ENCODE measurements around the gene LOC101059915.

Gene LOC101059915

DNA sequence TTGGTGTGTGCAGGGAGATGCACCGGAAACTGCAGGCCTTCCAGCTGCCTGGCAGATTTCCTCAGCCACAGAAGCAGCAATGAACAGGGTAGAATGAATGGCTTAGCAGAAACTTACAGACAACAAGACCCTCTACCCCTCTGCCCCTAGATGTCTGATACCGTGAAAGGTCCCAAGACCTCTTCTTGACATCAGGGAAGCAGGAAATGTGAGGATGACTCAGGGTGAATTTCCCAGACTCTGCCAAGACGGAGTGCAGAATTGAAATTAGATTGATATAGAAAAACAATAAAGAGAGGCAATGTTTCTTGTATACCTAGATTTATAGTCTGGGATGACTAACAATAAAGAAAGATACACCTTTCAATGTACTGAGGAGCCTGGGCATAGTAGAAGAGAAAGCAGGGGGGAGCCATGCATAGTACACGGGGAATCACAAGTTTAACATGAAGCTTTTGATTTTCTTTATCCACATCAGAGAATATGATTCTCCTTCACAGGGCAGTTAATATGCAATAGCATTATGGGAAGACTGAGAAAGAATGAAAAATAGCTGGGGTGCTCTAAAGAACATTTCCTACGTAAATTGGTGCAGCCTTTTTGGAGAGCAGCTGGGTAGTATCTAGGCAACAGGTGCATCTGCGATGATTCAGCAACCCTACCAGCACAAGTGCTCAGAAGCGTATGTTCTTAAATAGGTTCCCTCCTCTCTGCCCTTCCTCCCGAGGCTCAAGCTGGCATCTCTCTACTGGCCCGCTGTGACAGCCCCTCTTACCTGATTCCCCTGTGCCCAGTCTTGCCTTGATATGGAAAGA is 30.7 kb upstream of the LOC101059915 start:
- H3K4me3 ChIP-seq (ENCODE audit: low read depth in 1 of 3, low read length in 3 of 3) = no peak overlapping the region
- no peak overlapping the region for H3K27ac ChIP-seq (ENCODE audit: low read depth in 1 of 2, low read length in 2 of 2)
- H3K4me1 ChIP-seq (ENCODE audit: control insufficient read depth in 4 of 4, insufficient read depth in 4 of 4, low read length in 3 of 4) = peaks cover 0 to 7% (median 4%) of the 10 kb centered on the region in 4 donors
- H3K9ac ChIP-seq (ENCODE audit: low read depth in 1 of 2, low read length in 2 of 2) = no peak overlapping the region
- DNase-seq (ENCODE audit: low spot score) = no peak
- no peaks in the 10 kb centered on the region for H3K36me3 ChIP-seq (ENCODE audit: control insufficient read depth in 4 of 4, insufficient read depth in 3 of 4, low read depth in 1 of 4, low read length in 3 of 4)
- no peaks in the 10 kb centered on the region for H3K9me3 ChIP-seq (ENCODE audit: control insufficient read depth in 4 of 4, low read length in 3 of 4)
- 85% methylated on average over 9 of the region's 9 CpGs for WGBS
- H3K27me3 ChIP-seq (ENCODE audit: control insufficient read depth in 4 of 4, insufficient read depth in 4 of 4, low read length in 3 of 4) = no peaks in the 10 kb centered on the region
- no peak for TF ChIP-seq NR2F2 (IDR thresholded peaks at IDR 0.05)
- TF ChIP-seq RAD21 (IDR thresholded peaks at IDR 0.05) = no peak
- no peak for TF ChIP-seq FOXA2 (IDR thresholded peaks at IDR 0.05)
- TF ChIP-seq JUND (IDR thresholded peaks at IDR 0.05) = no peak
- TF ChIP-seq SP1 (IDR thresholded peaks at IDR 0.05) = no peak
- no peak for TF ChIP-seq RXRA (IDR thresholded peaks at IDR 0.05)
- TF ChIP-seq TAF1 (conservative IDR thresholded peaks at IDR 0.05) = no peak
- TF ChIP-seq, protein P1, sequence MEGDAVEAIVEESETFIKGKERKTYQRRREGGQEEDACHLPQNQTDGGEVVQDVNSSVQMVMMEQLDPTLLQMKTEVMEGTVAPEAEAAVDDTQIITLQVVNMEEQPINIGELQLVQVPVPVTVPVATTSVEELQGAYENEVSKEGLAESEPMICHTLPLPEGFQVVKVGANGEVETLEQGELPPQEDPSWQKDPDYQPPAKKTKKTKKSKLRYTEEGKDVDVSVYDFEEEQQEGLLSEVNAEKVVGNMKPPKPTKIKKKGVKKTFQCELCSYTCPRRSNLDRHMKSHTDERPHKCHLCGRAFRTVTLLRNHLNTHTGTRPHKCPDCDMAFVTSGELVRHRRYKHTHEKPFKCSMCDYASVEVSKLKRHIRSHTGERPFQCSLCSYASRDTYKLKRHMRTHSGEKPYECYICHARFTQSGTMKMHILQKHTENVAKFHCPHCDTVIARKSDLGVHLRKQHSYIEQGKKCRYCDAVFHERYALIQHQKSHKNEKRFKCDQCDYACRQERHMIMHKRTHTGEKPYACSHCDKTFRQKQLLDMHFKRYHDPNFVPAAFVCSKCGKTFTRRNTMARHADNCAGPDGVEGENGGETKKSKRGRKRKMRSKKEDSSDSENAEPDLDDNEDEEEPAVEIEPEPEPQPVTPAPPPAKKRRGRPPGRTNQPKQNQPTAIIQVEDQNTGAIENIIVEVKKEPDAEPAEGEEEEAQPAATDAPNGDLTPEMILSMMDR (IDR thresholded peaks at IDR 0.05; ENCODE audit: low read depth, low read length, missing input control) = no peak
- TF ChIP-seq YY1 (IDR thresholded peaks at IDR 0.05) = no peak
- no peak for TF ChIP-seq HNF4A (conservative IDR thresholded peaks at IDR 0.05)
- no peak for TF ChIP-seq HNF4G (IDR thresholded peaks at IDR 0.05)
- TF ChIP-seq REST (IDR thresholded peaks at IDR 0.05) = no peak
- TF ChIP-seq ZBTB33 (IDR thresholded peaks at IDR 0.05) = no peak

- Histone ChIP-seq H3K36me3 (ENCODE audit: control insufficient read depth in 4 of 4, insufficient read depth in 3 of 4, low read depth in 1 of 4, low read length in 3 of 4) (no peaks in the 10 kb centered on the region), H3K27ac (ENCODE audit: low read depth in 1 of 2, low read length in 2 of 2) (no peak overlapping the region), H3K9ac (ENCODE audit: low read depth in 1 of 2, low read length in 2 of 2) (no peak overlapping the region), H3K4me1 (ENCODE audit: control insufficient read depth in 4 of 4, insufficient read depth in 4 of 4, low read length in 3 of 4) (peaks cover 0 to 7% (median 4%) of the 10 kb centered on the region in 4 donors), H3K9me3 (ENCODE audit: control insufficient read depth in 4 of 4, low read length in 3 of 4) (no peaks in the 10 kb centered on the region), H3K27me3 (ENCODE audit: control insufficient read depth in 4 of 4, insufficient read depth in 4 of 4, low read length in 3 of 4) (no peaks in the 10 kb centered on the region), H3K4me3 (ENCODE audit: low read depth in 1 of 3, low read length in 3 of 3) (no peak overlapping the region)
- DNase-seq (ENCODE audit: low spot score) = no peak
- 61% methylated on average over 3 of the region's 3 CpGs for WGBS
- no peak for TF ChIP-seq GABPA (IDR thresholded peaks at IDR 0.05 in 1 of 2, conservative IDR thresholded peaks at IDR 0.05 in 1 of 2)
- no peak for TF ChIP-seq RAD21 (IDR thresholded peaks at IDR 0.05)
- TF ChIP-seq HNF4A (conservative IDR thresholded peaks at IDR 0.05) = no peak
- TF ChIP-seq, protein P2, sequence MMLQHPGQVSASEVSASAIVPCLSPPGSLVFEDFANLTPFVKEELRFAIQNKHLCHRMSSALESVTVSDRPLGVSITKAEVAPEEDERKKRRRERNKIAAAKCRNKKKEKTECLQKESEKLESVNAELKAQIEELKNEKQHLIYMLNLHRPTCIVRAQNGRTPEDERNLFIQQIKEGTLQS (IDR thresholded peaks at IDR 0.05) = no peak
- no peak for TF ChIP-seq SP1 (IDR thresholded peaks at IDR 0.05)
- no peak for TF ChIP-seq FOXA2 (IDR thresholded peaks at IDR 0.05)
- TF ChIP-seq EGR1 (IDR thresholded peaks at IDR 0.05; ENCODE audit: low read depth in 2 of 2) = no peak
These were observed 30.1 kb upstream of the LOC101059915 start for GRCh38 chrX:71637253-71637618.

All from liver (tissue), 8 donors.